ENCODE data around the gene NADK. TPM values are rescaled to one million over a fixed set of nuclear protein-coding genes. Genes with fewer than 3 reads are reported as not detected.

The NADK gene
- total RNA-seq, 1 experiment from 2014 or later = 101 TPM

- DNase-seq (ENCODE audit: low read depth, low spot score) (no peak), ATAC-seq (no peak)
- no TSS peak for BruUV-seq (replicated peaks)
- TF ChIP-seq POLR2AphosphoS5 (IDR thresholded peaks at IDR 0.05; ENCODE audit: low read depth, low read length) = no peak
- TF ChIP-seq, protein P1, sequence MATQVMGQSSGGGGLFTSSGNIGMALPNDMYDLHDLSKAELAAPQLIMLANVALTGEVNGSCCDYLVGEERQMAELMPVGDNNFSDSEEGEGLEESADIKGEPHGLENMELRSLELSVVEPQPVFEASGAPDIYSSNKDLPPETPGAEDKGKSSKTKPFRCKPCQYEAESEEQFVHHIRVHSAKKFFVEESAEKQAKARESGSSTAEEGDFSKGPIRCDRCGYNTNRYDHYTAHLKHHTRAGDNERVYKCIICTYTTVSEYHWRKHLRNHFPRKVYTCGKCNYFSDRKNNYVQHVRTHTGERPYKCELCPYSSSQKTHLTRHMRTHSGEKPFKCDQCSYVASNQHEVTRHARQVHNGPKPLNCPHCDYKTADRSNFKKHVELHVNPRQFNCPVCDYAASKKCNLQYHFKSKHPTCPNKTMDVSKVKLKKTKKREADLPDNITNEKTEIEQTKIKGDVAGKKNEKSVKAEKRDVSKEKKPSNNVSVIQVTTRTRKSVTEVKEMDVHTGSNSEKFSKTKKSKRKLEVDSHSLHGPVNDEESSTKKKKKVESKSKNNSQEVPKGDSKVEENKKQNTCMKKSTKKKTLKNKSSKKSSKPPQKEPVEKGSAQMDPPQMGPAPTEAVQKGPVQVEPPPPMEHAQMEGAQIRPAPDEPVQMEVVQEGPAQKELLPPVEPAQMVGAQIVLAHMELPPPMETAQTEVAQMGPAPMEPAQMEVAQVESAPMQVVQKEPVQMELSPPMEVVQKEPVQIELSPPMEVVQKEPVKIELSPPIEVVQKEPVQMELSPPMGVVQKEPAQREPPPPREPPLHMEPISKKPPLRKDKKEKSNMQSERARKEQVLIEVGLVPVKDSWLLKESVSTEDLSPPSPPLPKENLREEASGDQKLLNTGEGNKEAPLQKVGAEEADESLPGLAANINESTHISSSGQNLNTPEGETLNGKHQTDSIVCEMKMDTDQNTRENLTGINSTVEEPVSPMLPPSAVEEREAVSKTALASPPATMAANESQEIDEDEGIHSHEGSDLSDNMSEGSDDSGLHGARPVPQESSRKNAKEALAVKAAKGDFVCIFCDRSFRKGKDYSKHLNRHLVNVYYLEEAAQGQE (IDR thresholded peaks at IDR 0.05; ENCODE audit: insufficient read depth in 1 of 2, low read depth in 2 of 2, low read length in 1 of 2) = no peak
- no peak for TF ChIP-seq SIN3A (IDR thresholded peaks at IDR 0.05; ENCODE audit: borderline replicate concordance, insufficient read depth, low read depth, low read length)
- TF ChIP-seq, protein P2, sequence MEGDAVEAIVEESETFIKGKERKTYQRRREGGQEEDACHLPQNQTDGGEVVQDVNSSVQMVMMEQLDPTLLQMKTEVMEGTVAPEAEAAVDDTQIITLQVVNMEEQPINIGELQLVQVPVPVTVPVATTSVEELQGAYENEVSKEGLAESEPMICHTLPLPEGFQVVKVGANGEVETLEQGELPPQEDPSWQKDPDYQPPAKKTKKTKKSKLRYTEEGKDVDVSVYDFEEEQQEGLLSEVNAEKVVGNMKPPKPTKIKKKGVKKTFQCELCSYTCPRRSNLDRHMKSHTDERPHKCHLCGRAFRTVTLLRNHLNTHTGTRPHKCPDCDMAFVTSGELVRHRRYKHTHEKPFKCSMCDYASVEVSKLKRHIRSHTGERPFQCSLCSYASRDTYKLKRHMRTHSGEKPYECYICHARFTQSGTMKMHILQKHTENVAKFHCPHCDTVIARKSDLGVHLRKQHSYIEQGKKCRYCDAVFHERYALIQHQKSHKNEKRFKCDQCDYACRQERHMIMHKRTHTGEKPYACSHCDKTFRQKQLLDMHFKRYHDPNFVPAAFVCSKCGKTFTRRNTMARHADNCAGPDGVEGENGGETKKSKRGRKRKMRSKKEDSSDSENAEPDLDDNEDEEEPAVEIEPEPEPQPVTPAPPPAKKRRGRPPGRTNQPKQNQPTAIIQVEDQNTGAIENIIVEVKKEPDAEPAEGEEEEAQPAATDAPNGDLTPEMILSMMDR (IDR thresholded peaks at IDR 0.05) = no peak
- no peak for TF ChIP-seq TCF7L2 (IDR thresholded peaks at IDR 0.05; ENCODE audit: low read depth, low read length)
- POLR2A ChIA-PET = interaction anchor here (0.6 kb wide), 1 partner anchor 30 kb away, joined by 8 read pairs; no protein-coding TSS in a partner anchor
- CTCF ChIA-PET = interaction anchor here (0.5 to 0.6 kb wide), 2 partner anchors 25 to 106 kb away, joined by 3 to 8 read pairs; no protein-coding TSS in a partner anchor
- Histone ChIP-seq H3K27ac (ENCODE audit: low read length) (peak overlapping the region; percentile 77), H3K4me3 (ENCODE audit: low read depth in 2 of 2, low read length in 2 of 2) (peak overlapping the region; percentile 57 to 73), H3K9me3 (ENCODE audit: control insufficient read depth, insufficient read depth, low read depth, low read length) (no peaks in the 10 kb centered on the region), H3K27me3 (ENCODE audit: control insufficient read depth, insufficient read depth, low read length) (no peaks in the 10 kb centered on the region), H3K36me3 (ENCODE audit: control insufficient read depth, insufficient read depth, low read length) (no peaks in the 10 kb centered on the region), H3K4me1 (ENCODE audit: control insufficient read depth, insufficient read depth, low read length) (peaks cover 44% of the 10 kb centered on the region)
- in situ Hi-C loops (cut with HindIII; ENCODE audit: low pct_unique_long_range_greater_than_20kb, low sequenced_read_pairs) (no loop called here), intact Hi-C loops (cut with micrococcal nuclease; ENCODE audit: unreplicated experiment) (no loop called here)
These were observed 1.0 kb upstream of the NADK start for GRCh38 chr1:1779320-1779675.

DNA sequence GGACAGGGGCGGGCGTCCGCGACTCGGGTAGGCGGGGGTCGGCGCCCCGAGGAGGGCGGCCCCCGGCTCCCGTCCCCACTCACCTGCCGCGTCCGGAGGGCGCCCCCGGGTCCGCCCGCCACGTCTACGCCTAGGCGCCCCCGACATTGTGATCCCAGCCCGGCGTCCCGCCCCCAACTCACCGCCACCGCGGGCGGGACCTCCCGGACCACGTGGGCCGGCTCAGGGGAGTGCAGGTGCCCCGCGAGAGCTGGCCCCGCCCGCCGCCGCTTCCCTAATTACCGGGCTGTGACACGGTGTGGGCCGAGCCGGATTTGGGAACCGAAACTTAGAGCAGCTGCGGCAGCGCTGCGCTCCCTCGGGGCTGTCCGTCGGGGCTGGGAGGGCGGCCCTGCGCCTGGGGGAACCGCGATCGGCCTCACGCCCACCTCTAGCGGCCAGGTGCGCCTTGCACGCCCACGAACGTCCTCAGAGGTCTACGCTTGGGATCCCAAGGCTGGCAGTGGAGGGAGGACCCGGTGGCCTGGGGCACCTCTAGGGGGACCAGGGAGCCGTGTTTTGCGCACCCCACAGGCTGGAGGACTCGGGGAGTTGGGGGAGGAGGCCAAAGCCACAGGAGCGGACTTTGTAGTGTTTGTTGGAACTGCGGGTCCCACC is 521 bp upstream of the NADK start:
- Histone ChIP-seq H3K27me3 (ENCODE audit: control insufficient read depth, insufficient read depth, low read length) (no peaks in the 10 kb centered on the region), H3K9me3 (ENCODE audit: control insufficient read depth, insufficient read depth, low read depth, low read length) (no peaks in the 10 kb centered on the region), H3K4me1 (ENCODE audit: control insufficient read depth, insufficient read depth, low read length) (peaks cover 44% of the 10 kb centered on the region), H3K4me3 (ENCODE audit: low read depth in 2 of 2, low read length in 2 of 2) (peak overlapping the region; percentile 57 to 73), H3K36me3 (ENCODE audit: control insufficient read depth, insufficient read depth, low read length) (no peaks in the 10 kb centered on the region), H3K27ac (ENCODE audit: low read length) (peak overlapping the region; percentile 77)
- CTCF ChIA-PET = interaction anchor here (0.5 to 0.6 kb wide), 2 partner anchors 25 to 107 kb away, joined by 3 to 8 read pairs; no protein-coding TSS in a partner anchor
- DNase-seq (ENCODE audit: low read depth, low spot score) (no peak), ATAC-seq (peak; percentile 76)
- BruUV-seq (replicated peaks) = no TSS peak
- in situ Hi-C loops (cut with HindIII; ENCODE audit: low pct_unique_long_range_greater_than_20kb, low sequenced_read_pairs) = no loop called here
- TF ChIP-seq SIN3A (IDR thresholded peaks at IDR 0.05; ENCODE audit: borderline replicate concordance, insufficient read depth, low read depth, low read length) (peak; percentile 67; the same call in 1 of the 2 replicates), TCF7L2 (IDR thresholded peaks at IDR 0.05; ENCODE audit: low read depth, low read length) (no peak), POLR2AphosphoS5 (IDR thresholded peaks at IDR 0.05; ENCODE audit: low read depth, low read length) (peak; percentile 72)
- TF ChIP-seq, protein P1 (IDR thresholded peaks at IDR 0.05; ENCODE audit: insufficient read depth in 1 of 2, low read depth in 2 of 2, low read length in 1 of 2) = no peak
- TF ChIP-seq, protein P2 (IDR thresholded peaks at IDR 0.05) = no peak; the same call in 1 of the 2 replicates
- intact Hi-C loops (cut with micrococcal nuclease; ENCODE audit: unreplicated experiment) = no loop called here
- POLR2A ChIA-PET = interaction anchor here (0.6 kb wide), 1 partner anchor 30 kb away, joined by 8 read pairs; no protein-coding TSS in a partner anchor

All from Panc1 (cell line).